Fibroblast of villous mesenchyme (primary cell): ENCODE results near the gene JMJD8. TPM values are rescaled to one million over a fixed set of nuclear protein-coding genes. Genes with fewer than 3 reads are reported as not detected.

Source experiments
- DNase-seq: peaks from one replicate; pipeline ENCODE4 v3.0.0-alpha.2; 2010; ENCODE audit warnings: low read depth
- H3K4me3 ChIP-seq: 2 replicates; pipeline ENCODE4 v1.5.1; 2011; ENCODE audit warnings: low read depth, mild to moderate bottlenecking, low read length
- CTCF ChIP-seq: IDR thresholded peaks from 2 replicates; pipeline ENCODE4 v1.5.1; 2012; ENCODE audit warnings: low read depth, mild to moderate bottlenecking, low read length; ENCODE audit not compliant: insufficient read depth
- total RNA-seq: library from RNA; depleted of rRNA; stranded (reverse); fragments of >200 nt; gene quantifications from 2 replicates; pipeline ENCODE4 v1.2.3, GENCODE V29; 2012

JMJD8 gene
- total RNA-seq, 1 donor: 36.3 TPM

- no peak overlapping the region for H3K4me3 ChIP-seq
- no peak for DNase-seq
- no peak for TF ChIP-seq CTCF
Measured at GRCh38 chr16:634051-634670, 50.0 kb downstream of the JMJD8 start.

GRCh38 chr16:633336-634050 is 50.6 kb downstream of the JMJD8 start:
- no peak for TF ChIP-seq CTCF
- no peak for DNase-seq
- H3K4me3 ChIP-seq: no peak overlapping the region

- no peak overlapping the region for H3K4me3 ChIP-seq
- no peak for TF ChIP-seq CTCF
- no peak for DNase-seq
Measured at GRCh38 chr16:632486-633335, 51.4 kb downstream of the JMJD8 start.

GRCh38 chr16:631808-632358 is 52.3 kb downstream of the JMJD8 start:
- no peak for DNase-seq
- TF ChIP-seq CTCF: no peak
- no peak overlapping the region for H3K4me3 ChIP-seq

Other genes starting within 250 kb of the JMJD8 start
- 37.1 and 43.2 TPM in 2 replicates for gene CAPN15, start 156.6 kb downstream of the JMJD8 start, total RNA-seq
- gene PRR35, start 123.9 kb downstream of the JMJD8 start, total RNA-seq: not detected in 2 replicates
- gene NHLRC4, start 117.3 kb downstream of the JMJD8 start, total RNA-seq: 1.7 and 3.2 TPM in 2 replicates
- gene PIGQ, start 114.4 kb downstream of the JMJD8 start, total RNA-seq: 22.0 and 33.8 TPM in 2 replicates
- 9.9 and 10.6 TPM in 2 replicates for gene RAB40C, start 94.3 kb downstream of the JMJD8 start, total RNA-seq
- under 0.01 and 0.43 TPM in 2 replicates for gene WFIKKN1, start 53.3 kb downstream of the JMJD8 start, total RNA-seq
- 51.8 and 78.3 TPM in 2 replicates for gene METTL26, start 48.0 kb downstream of the JMJD8 start, total RNA-seq
- 14.8 and 16.0 TPM in 2 replicates for gene MCRIP2, start 42.5 kb downstream of the JMJD8 start, total RNA-seq
- 12.5 and 18.7 TPM in 2 replicates for gene WDR90, start 35.0 kb downstream of the JMJD8 start, total RNA-seq
- gene RHOT2, start 16.2 kb downstream of the JMJD8 start, total RNA-seq: 44.0 and 53.1 TPM in 2 replicates
- gene RHBDL1, start 8.7 kb downstream of the JMJD8 start, total RNA-seq: 1.3 and 1.9 TPM in 2 replicates
- 100 and 113 TPM in 2 replicates for gene STUB1, start 3.9 kb downstream of the JMJD8 start, total RNA-seq
- gene WDR24, start 6.1 kb upstream of the JMJD8 start, total RNA-seq: 8.2 and 9.0 TPM in 2 replicates
- under 0.01 TPM in 2 replicates for gene FBXL16, start 21.5 kb upstream of the JMJD8 start, total RNA-seq
- gene METRN, start 30.8 kb upstream of the JMJD8 start, total RNA-seq: 39.3 and 44.5 TPM in 2 replicates
- gene ANTKMT, start 36.8 kb upstream of the JMJD8 start, total RNA-seq: 19.4 and 37.0 TPM in 2 replicates
- 1.3 and 3.2 TPM in 2 replicates for gene CCDC78, start 42.1 kb upstream of the JMJD8 start, total RNA-seq
- gene HAGHL, start 42.8 kb upstream of the JMJD8 start, total RNA-seq: 14.7 and 21.9 TPM in 2 replicates
- gene CIAO3, start 56.7 kb upstream of the JMJD8 start, total RNA-seq: 31.6 and 37.1 TPM in 2 replicates
- gene MSLN, start 76.4 kb upstream of the JMJD8 start, total RNA-seq: 0.32 and 0.86 TPM in 2 replicates
- 21.2 and 32.2 TPM in 2 replicates for gene RPUSD1, start 104.0 kb upstream of the JMJD8 start, total RNA-seq
- gene CHTF18, start 104.3 kb upstream of the JMJD8 start, total RNA-seq: 13.8 and 13.9 TPM in 2 replicates
- not detected in 2 replicates for gene GNG13, start 116.4 kb upstream of the JMJD8 start, total RNA-seq